Keratinocyte (primary cell): ENCODE results near the gene NLRC5. TPM values are rescaled to one million over a fixed set of nuclear protein-coding genes. Genes with fewer than 3 reads are reported as not detected.

Experiments used
- DNase-seq: peaks from one replicate; pipeline ENCODE4 v3.0.0-alpha.2; 2011; ENCODE audit warnings: low read depth, missing footprints, low spot score
- FAIRE-seq: peaks from 2 replicates; lab custom pipeline; 2011; peaks lifted over from hg19 to GRCh38; lab: Jason Lieb, UNC
- H2AFZ ChIP-seq: 2 replicates; pipeline ENCODE4 v1.6.0; 2012; ENCODE audit warnings: low read length, control low read depth, inconsistent platforms; ENCODE audit not compliant: control insufficient read depth
- H3K27ac ChIP-seq: 2 replicates; pipeline ENCODE4 v1.5.1; 2011; ENCODE audit warnings: low read length; ENCODE audit not compliant: control insufficient read depth, insufficient read depth
- H3K27me3 ChIP-seq: 3 replicates; pipeline ENCODE4 v1.6.0; 2011; ENCODE audit warnings: low read length; ENCODE audit not compliant: control insufficient read depth, insufficient read depth; ENCODE audit errors: extremely low read depth
- H3K36me3 ChIP-seq, 2 experiments: 2 replicates in 1 of 2; 3 replicates in 1 of 2; pipeline ENCODE4 v1.5.1; 2011; ENCODE audit warnings: low read length in 2 of 2, mild to moderate bottlenecking in 1 of 2; ENCODE audit not compliant: control insufficient read depth in 2 of 2, insufficient read depth in 2 of 2; ENCODE audit errors: extremely low read depth in 1 of 2
- H3K4me1 ChIP-seq: 3 replicates; pipeline ENCODE4 v1.5.1; 2011; ENCODE audit warnings: low read length; ENCODE audit not compliant: control insufficient read depth, insufficient read depth; ENCODE audit errors: extremely low read depth
- H3K4me2 ChIP-seq: 3 replicates; pipeline ENCODE4 v1.6.0; 2011; ENCODE audit warnings: low read depth, low read length; ENCODE audit not compliant: control insufficient read depth, insufficient read depth; ENCODE audit errors: extremely low read depth
- H3K4me3 ChIP-seq, 3 experiments: fragments of 200-600 bp in 1 of 3; sonication (generic) in 1 of 3; 2 replicates in 2 of 3; 3 replicates in 1 of 3; pipeline ENCODE4 v1.5.1; 2011 to 2016; ENCODE audit warnings: low read length in 3 of 3, mild to moderate bottlenecking in 3 of 3, control low read depth in 2 of 3, inconsistent platforms in 1 of 3, low read depth in 1 of 3, mixed read lengths in 1 of 3, mixed run types in 1 of 3, moderate library complexity in 1 of 3; ENCODE audit not compliant: control insufficient read depth in 2 of 3, insufficient read depth in 2 of 3; ENCODE audit errors: extremely low read depth in 1 of 3
- H3K79me2 ChIP-seq: 2 replicates; pipeline ENCODE4 v1.6.0; 2012; ENCODE audit warnings: low read length; ENCODE audit not compliant: control insufficient read depth, insufficient read depth
- H3K9ac ChIP-seq: 3 replicates; pipeline ENCODE4 v1.6.0; 2011; ENCODE audit warnings: low read length; ENCODE audit not compliant: control insufficient read depth, insufficient read depth; ENCODE audit errors: extremely low read depth
- H3K9me1 ChIP-seq: 3 replicates; pipeline ENCODE4 v1.6.0; 2011; ENCODE audit warnings: low read length; ENCODE audit not compliant: control insufficient read depth, insufficient read depth; ENCODE audit errors: extremely low read depth
- H3K9me3 ChIP-seq: 2 replicates; pipeline ENCODE4 v1.5.1; 2012; ENCODE audit warnings: low read depth, low read length; ENCODE audit not compliant: control insufficient read depth
- H4K20me1 ChIP-seq: 3 replicates; pipeline ENCODE4 v1.6.0; 2011; ENCODE audit warnings: low read length; ENCODE audit not compliant: control insufficient read depth, insufficient read depth; ENCODE audit errors: extremely low read depth
- CTCF ChIP-seq, 3 experiments: IDR thresholded peaks in 1 of 3; conservative IDR thresholded peaks in 1 of 3; optimal IDR thresholded peaks in 1 of 3; 2 replicates in 2 of 3; 3 replicates in 1 of 3; pipeline versions ENCODE3 to v1.5.1; 2011; ENCODE audit warnings: low read length in 3 of 3, mild to moderate bottlenecking in 3 of 3, moderate library complexity in 2 of 3, control low read depth in 1 of 3, inconsistent platforms in 1 of 3; ENCODE audit not compliant: insufficient read depth in 2 of 3; ENCODE audit errors: extremely low read depth in 1 of 3
- EZH2 ChIP-seq: IDR thresholded peaks from one replicate; pipeline ENCODE4 v1.6.1; 2012; ENCODE audit warnings: inconsistent platforms, mild to moderate bottlenecking, low read length, moderate library complexity
- dilution Hi-C: fragments of 300-500 bp; cut with MboI; formaldehyde crosslinking; loops from one replicate; pipeline ENCODE4 v1.7.0; 2020; ENCODE audit warnings: low sequenced_read_pairs; ENCODE audit not compliant: extremely low pct_ligation_motif_present
- polyA plus RNA-seq, 5 experiments: library from polyadenylated mRNA; depleted of rRNA in 3 of 5; stranded (reverse) in 3 of 5; stranded (forward) in 1 of 5; unstranded in 1 of 5; fragments of >200 nt; gene quantifications; 1 replicate in 1 of 5; 2 replicates in 3 of 5; 3 replicates in 1 of 5; pipeline versions ENCODE4 v1.2.1 to v1.2.3, GENCODE V29; 2011 to 2012; ENCODE audit warnings: missing spikeins in 2 of 5, low read depth in 1 of 5, low replicate concordance in 1 of 5

The NLRC5 gene
- polyA plus RNA-seq, 1 donor (not counting 4 experiments of a cell fraction or from before 2014, with no cell fraction given): 7.8 TPM

- no peaks in the 10 kb centered on the region for H3K4me1 ChIP-seq
- no peak overlapping the region for H3K9ac ChIP-seq
- FAIRE-seq (no peak), DNase-seq (no peak)
- no peaks in the 10 kb centered on the region for H3K9me3 ChIP-seq
- H3K4me2 ChIP-seq: no peak overlapping the region
- peaks cover 30% of the 10 kb centered on the region for H4K20me1 ChIP-seq
- peaks cover 3% of the 10 kb centered on the region for H3K79me2 ChIP-seq
- dilution Hi-C loops: no loop called here
- H3K27ac ChIP-seq: no peak overlapping the region
- no peak overlapping the region for H3K4me3 ChIP-seq
- no peaks in the 10 kb centered on the region for H3K9me1 ChIP-seq
- H2AFZ ChIP-seq: no peak overlapping the region
- peaks cover 40 to 80% of the 10 kb centered on the region in 2 experiments for H3K36me3 ChIP-seq
- no peak for TF ChIP-seq EZH2
- TF ChIP-seq CTCF (optimal IDR thresholded peaks at IDR 0.05 in 1 of 3, IDR thresholded peaks at IDR 0.05 in 1 of 3, conservative IDR thresholded peaks at IDR 0.05 in 1 of 3; ENCODE audit: extremely low read depth in 1 of 3, insufficient read depth in 2 of 3, low read length in 3 of 3): no peak
- H3K27me3 ChIP-seq: no peaks in the 10 kb centered on the region
Observed at GRCh38 chr16:56941092-56941491, 48.3 kb upstream of the NLRC5 start.

- peaks cover 26% of the 10 kb centered on the region for H4K20me1 ChIP-seq
Observed at GRCh38 chr16:56941856-56942331, 47.5 kb upstream of the NLRC5 start.

More at GRCh38 chr16:56941856-56942331, 47.5 kb upstream of the NLRC5 start:
- DNase-seq (no peak), FAIRE-seq (no peak)
- Histone ChIP-seq H3K9me3 (no peaks in the 10 kb centered on the region), H3K4me2 (no peak overlapping the region), H3K36me3 (peaks cover 37 to 72% of the 10 kb centered on the region in 2 experiments), H3K4me3 (no peak overlapping the region), H3K79me2 (peaks cover 1% of the 10 kb centered on the region), H2AFZ (no peak overlapping the region), H3K9me1 (no peaks in the 10 kb centered on the region), H3K4me1 (no peaks in the 10 kb centered on the region), H3K27ac (no peak overlapping the region), H3K9ac (no peak overlapping the region), H3K27me3 (no peaks in the 10 kb centered on the region)
- TF ChIP-seq EZH2 (no peak), CTCF (optimal IDR thresholded peaks at IDR 0.05 in 1 of 3, IDR thresholded peaks at IDR 0.05 in 1 of 3, conservative IDR thresholded peaks at IDR 0.05 in 1 of 3; ENCODE audit: extremely low read depth in 1 of 3, insufficient read depth in 2 of 3, low read length in 3 of 3) (no peak)
- dilution Hi-C loops: no loop called here
